A673 (cell line): Measurements from ENCODE around the gene CYBA.
"Not testable (repeated sequence)": the region's sequence is repeated elsewhere in the genome, so short reads cannot be mapped to it uniquely, and the experiment has no call there.

Source experiments
- CTCF ChIP-seq: fragments of 300-800, 200-600 bp; sonication (generic); conservative IDR thresholded peaks from 2 replicates; pipeline ENCODE4 v1.5.1; 2017; ENCODE audit warnings: low read depth, mild to moderate bottlenecking, antibody characterized with exemption, low read length, moderate library complexity, mixed read lengths
- EZH2 ChIP-seq: fragments of 200-600 bp; sonication (generic); IDR thresholded peaks from 2 replicates; pipeline ENCODE4 v1.6.1; 2017; ENCODE audit warnings: borderline replicate concordance, low read depth, mild to moderate bottlenecking, mixed read lengths, antibody characterized with exemption, low read length; ENCODE audit not compliant: poor library complexity, severe bottlenecking

- not testable (repeated sequence) for TF ChIP-seq CTCF, EZH2
These were observed 41.4 kb downstream of the CYBA start for GRCh38 chr16:88609426-88609825.
